T-helper 22 cell (primary cell): ENCODE measurements around the gene AQP2.

Source experiments
- DNase-seq: peaks from one replicate; pipeline ENCODE4 v3.0.0-alpha.2; 2020; ENCODE audit warnings: low read depth

AQP2 gene, protein sequence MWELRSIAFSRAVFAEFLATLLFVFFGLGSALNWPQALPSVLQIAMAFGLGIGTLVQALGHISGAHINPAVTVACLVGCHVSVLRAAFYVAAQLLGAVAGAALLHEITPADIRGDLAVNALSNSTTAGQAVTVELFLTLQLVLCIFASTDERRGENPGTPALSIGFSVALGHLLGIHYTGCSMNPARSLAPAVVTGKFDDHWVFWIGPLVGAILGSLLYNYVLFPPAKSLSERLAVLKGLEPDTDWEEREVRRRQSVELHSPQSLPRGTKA

DNA sequence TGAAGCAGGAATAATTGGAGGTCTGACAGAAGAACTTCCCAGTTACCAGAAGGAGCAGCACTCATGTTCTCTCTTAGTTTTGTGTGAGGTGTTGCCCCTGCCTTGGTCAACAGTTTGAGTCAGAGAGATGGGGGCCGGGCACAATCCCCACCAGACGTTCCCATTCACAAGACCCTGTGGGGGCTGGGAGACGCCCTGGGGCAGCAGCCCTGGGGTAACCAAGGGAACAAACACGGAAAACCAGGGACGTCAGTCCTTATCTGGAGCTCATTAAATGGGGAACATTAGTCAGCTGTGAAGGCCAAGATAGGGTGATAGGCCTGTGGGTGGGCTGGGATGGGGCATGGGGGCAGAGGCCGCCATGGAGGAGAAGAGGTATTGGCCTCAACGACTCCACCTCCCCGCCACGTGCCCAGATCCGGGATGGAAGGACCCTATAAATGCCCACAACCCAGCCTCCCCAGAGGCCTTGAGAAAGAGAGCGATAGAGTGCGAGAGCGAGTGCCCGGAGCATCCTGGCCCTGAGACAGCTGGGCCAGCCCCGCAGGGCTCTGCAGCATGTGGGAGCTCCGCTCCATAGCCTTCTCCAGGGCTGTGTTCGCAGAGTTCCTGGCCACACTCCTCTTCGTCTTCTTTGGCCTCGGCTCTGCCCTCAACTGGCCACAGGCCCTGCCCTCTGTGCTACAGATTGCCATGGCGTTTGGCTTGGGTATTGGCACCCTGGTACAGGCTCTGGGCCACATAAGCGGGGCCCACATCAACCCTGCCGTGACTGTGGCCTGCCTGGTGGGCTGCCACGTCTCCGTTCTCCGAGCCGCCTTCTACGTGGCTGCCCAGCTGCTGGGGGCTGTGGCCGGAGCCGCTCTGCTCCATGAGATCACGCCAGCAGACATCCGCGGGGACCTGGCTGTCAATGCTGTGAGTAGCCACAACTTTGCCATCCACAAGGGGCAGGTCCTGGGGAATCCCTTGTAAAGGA is at the start of gene AQP2:
AQP2 (plus strand) TSS at position 465 of the 979 bp plus-strand sequence; CDS start at position 559, 94 bp downstream.
- no peak for DNase-seq

DNA sequence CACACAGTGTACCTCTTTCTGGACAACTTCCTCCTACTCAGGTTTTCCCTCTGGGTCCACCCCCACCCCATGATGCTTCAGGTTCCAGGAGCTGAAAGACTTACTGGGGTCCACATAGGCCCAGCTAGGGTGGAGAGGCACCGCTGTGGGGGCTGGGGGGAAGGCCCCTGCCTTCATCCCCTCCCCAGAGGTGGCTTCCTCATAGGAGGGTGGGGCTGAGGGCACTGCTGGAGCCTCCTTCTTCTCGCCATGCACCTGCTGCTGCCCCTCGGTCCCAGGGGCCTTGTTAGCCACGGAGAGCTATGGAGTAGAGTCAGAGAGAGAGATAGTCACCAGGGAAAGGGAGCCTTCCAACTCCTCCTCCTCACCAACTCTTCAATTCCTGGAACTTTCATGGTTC is 49.5 kb upstream of the AQP2 start:
- no peak for DNase-seq

DNA sequence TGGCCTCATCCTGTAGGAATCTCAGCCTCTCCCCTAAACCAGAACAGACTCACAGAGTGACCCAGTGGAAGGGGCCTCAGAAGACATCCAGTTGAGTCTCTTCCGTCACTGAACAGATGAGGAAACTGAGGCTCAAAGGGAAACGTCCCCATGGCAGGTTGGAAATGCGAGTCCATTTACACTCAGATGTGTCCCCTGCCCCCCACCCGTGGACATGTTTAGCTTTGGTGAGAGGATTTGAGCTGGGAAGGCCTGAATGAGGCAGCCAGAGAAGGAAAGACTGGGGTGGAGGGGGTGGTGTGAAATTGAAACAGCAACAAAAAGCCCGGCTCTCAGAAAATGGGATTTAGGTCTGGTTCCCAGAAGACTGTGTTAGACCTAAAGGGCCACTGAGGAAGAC is 48.6 kb upstream of the AQP2 start:
- no peak for DNase-seq

DNA sequence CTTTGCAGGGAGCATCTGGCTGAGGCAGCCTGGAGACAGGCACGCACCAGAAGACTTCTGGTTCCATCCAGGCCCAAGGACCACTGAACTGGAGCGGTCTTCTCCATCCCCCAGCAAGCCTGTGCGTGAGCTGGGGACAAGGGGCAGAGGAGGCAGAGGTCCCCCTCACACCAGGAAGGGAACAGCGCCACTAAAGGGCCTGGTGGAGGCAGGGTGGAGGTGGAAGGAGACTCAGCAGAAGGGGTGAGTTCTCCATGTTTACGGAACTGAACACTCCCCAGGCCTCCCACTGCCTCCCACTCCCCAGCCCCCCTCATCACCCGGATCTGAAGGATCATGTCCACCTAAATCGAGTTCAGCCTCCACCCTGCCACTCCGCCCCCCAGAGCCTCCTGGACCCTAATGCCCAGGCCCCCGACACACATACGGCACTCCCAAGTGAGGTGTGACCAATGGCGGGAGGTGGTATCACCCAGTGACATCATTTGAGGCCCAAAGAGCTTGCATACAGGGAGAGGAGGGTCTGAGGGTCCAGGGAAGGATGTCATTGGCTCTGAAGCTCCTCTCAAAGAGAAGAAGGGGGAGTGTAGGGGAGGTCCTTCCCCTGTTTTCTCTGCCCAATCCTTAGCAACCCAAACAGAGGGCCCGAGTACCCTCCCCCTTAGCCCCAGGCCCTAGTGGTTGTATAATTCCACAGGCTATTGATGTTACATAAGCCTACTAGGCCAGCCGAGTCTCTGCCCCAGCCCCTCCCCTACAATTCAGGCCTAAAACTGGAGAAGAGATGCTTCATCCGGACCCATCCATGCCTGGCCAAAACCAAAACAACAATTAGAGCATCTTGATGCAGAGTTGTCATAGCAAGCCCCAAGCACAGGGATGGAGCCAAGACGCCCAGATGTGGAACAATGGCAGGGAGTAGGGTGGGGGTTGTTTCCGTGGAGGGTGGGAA is 47.9 kb upstream of the AQP2 start:
- DNase-seq = no peak

DNA sequence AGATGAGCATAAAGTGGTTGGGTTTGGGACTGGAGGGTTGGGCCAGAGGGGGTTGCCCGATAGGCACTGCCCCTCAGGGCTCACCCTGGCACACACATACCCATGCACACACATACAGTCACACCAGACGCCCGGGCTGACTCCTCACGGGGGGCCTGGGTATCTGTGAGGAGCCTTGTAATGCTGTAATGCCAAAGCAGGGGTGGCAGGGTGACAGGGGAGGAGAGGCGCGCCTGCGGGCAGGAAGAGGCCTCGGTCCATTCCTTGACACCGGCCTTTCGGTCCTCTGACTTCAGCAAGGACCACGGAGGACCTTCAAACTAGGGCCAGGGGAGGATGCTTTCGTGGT is 47.2 kb upstream of the AQP2 start:
- DNase-seq = no peak

DNA sequence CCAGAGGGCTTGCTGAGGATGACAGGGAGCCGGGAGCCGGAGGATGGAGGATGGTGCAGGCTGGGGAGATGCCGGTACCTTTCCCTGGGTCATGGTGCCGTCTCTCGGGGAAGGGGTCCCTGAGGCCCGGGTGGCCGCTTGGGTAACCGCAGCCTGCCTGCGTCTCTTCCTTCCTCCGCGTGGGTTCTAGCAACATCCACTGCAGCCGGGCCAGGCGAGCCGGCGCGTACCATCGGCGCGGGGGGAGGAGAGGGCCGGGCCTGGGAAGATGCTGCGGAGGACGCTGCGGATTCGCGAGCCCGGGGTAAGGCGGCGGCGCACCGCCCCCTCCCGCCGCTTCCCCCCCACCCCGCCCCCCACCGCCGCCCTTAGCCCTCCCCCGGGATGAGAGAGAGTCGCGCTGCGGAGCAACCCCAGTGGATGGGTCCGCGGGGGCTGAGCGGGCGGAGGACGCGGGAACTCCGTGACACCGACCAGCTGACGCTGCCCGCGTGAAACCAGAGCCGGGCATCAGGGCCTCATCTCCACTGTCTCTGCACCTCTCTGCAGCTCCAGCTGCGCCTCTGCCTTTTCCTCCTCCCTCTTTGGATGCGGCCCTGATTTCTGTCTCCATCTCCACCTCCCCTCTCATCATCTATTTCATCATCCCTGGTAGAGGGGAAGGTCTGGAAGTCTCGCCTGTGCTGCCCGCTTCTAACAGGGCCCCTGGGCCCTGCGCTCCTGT is 46.7 kb upstream of the AQP2 start, which contains the start of gene FAIM2:
FAIM2 (minus strand) TSS at position 201 of the 724 bp plus-strand sequence; CDS start at position 93, 108 bp downstream.
- peak; percentile 16 for DNase-seq

DNA sequence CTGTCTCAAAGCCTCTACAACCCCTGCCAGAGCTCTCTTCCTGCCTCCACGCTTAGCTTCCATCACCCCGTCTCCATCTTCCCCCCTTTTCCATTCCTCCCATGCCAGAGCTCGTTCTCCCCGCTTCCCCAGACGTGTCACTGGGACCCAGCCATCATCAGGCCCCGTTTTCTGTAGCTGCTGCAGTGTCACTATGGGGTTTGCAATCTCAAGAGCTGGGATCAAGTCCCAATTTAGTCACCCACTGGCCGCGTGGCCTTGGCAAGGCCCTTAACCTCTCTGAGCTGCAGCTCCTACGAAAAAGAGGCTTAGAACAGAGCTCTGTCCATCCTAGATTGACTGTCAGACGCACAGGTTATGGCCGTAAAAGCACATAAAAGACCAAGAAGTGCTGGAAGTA is 45.9 kb upstream of the AQP2 start:
- DNase-seq = no peak

DNA sequence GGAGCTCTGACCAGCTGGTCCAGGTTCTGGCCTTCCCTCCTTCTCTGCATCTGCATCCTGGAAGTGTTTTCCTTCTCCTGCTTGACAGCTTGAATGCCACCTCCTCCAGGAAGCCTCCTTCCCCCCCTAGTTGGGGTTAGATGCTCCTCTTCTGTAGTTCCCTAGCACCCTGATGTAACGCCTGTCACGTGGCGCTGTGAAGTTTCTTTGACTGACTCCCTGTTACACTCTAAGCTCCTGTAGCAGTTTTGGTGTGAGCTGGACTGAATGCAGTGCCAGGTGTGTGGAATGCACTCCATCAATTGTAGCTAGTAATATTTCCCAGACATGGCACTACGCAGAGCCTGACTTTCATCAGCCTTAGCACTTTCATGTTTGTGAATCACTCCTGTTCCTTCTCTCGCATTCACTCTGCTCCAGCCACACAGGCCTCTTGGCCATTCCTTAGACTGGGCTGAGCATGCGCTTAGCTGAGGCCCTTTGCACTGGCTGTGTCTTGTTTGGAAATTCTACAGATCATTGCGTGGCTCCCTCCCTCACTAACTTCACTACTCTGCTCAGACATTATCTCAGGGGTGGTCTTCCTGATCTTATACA is 44.7 kb upstream of the AQP2 start:
- DNase-seq = no peak

DNA sequence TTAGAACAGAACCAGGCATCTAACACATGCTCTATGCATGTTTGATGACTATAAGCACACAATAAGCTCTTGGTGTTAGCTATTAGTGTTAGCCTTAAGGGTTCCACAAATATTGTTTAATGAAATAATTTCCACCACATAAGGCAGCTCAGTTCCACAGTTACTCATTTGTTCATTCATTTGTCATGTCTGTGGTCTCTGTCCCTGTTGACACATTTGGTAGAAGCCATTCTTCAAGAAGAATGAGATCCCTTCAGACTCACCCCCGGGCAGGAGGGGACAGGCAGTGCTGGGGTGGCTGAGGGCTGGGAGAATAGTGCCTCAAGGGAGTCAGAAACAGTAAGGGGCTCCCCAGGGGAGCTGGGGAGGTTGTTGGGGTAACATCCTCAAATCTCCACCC is 43.2 kb upstream of the AQP2 start:
- DNase-seq = no peak

DNA sequence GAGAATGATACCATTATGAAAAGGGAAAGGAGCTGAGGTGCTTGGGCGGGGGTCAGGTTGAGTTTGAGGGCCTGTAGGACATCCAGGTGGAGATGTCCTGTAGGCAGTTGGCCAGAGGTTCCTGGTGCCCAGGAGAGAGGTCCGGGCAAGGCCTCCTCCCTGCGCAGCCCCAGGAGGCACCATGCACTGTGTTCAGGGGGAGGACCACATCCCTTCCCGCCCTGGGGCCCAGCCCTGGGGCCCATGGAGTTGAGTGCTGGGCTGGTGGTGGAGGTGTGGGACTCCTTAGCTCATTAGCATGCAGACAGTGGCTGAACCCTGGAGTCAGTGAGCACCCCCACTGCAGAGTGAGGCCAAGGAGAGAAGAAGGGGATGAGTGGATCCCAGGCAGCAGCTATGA is 41.2 kb upstream of the AQP2 start:
- DNase-seq = no peak

DNA sequence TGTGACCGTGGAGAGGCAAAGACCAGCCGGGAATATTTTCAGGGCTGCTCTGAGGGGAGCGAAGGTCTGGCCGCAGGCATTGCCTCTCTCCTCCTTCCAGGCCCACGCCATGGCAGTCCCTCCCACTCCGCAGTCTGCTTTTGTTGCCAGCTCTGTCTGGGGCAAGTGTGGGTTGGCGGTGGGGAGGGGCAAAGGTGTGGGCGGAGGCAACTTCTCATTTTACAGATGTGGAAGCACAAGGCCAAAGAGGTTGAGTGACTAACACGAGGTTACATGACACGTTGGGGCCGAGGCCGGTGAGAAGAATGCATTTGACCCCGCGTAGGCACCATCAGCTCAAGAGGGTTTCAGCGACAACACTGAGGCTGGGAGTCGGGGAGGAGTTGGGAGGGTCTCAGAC is 40.7 kb upstream of the AQP2 start:
- DNase-seq = no peak

DNA sequence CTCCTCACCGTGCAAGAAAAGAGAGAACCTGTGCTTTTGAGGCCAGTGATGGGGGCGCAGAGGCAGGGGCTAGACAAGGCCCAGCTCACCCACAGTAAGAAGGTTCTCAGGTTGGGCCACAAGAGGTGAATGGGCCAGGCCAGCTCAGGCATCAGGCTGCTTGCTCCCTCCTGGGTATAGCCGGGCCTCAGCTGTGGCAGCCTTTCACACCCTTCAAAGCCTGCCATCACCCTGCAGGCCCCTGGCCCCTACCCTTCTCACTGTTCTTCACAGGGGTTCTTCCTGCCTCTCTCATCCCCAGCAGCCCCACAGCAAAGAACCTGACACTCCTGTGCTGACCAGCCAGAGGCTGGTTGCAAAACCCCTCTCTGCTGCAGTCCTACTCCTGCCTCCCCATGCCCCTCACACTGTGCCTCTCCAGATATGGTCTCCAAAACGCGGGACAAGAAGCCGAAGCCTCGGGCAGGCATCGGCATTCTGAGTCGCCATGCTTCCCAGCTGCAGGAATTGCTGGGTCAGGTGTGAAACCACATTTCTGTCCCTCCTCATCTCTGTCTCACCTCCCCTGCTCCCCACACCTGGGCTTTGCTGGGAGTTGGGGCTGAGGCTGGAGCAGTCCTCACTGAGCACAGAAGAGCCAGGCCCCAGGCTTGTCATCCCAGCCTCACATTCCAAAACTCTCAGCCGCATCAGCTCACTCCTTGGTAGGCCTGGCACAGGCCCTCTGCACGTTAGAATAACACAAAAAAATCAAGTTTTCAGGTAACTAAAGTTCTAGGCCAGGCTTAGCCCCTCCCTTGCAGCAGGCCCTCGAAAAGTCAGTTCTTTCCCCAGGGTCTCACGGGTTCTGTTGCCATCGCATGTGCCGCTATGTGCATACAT is 40.0 kb upstream of the AQP2 start:
- DNase-seq = no peak

DNA sequence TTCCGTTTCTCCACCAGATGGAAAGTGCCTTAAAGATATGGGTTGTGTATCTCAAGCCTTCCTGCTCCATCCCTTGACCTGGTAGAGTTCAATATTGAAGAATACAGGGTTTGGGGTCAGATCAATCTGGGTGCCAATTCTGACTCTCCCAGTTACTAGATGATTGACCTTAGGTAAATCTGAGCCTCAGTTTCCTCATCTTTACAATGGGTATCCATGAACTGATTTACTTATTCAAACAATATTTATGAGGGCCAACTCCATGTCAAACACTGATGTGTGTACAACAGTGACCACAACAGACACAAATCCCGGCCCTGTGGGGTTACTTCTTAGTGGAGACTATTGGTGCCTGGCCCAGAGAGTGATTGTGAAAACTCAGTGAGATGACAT is 39.3 kb upstream of the AQP2 start:
- no peak for DNase-seq

DNA sequence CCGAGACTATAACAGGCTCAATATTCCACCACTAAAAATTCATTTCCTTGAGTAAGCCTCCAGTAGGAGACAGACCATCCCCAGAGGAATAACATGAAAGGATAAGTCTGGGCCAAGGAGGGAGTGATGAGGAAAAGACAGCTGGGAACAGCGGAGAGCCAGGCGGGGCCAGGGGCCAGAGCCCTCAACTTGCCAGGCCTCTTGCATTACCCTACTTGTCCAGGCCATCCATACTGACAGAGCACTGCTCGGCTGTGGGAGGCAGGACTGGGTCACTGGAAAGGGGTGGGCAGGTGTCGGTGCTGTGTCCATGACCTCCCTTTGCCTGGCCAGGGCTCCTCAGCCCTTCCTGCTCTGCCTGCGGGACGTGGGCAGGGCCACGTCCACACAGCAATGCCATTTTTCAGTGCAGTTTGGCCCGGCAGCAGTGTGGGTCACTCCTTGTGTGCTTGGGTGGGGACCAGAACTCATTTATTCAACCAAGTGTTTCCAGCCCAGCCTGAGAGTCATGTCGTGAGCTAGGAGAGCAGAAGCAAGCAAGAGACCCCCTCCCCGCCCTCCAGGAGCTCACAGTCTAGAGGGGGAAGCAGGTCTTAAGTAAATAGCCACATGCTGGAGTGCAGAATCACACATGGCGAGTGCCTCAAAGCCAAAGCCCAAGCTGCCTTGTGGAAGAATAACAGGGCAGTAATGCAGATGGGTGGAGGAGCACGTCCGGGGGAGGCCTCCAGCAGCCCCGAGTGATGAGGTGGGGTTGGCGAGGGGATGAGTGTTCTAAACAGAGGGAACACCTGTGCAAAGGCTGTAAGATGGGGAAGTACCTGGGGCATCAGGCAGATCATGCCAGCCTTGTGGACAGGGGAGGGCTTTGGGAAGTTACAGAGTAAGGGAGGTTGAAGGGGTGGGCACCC is 37.9 kb upstream of the AQP2 start:
- DNase-seq = no peak

DNA sequence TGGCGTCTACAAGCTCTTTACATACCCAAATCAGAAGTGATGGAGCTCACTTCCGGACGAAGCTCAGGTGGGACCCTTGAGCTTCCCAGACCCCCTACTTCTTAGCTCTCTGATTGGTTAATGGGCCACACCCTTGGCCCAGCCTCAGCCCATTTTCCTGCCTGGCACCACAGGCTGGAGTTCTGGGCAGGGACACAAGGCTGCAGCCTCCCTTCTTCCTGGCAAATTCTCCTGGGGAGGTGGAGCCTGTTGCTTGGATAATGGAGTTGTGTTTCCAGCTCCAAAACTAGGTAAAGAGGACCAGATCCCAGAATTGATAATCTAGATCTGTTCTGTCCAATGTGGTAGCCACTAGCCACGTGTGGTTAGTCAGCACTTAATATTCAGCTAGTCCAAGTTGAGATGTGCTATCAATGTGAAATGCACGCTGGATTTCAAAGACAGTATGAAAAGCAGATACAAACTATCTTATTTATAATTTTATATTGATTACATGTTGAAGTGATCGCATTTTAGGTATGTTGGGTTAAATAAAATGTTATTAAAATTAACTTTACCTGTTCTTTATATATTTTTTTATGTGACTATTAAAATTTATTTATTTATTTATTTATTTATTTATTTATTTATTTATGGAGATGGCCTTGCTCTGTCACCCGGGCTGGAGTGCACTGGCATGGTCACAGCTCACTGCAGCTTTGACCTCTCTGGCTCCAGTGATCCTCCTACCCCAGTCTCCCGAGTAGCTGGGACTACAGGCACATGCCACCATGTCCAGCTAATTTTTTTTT is 34.2 kb upstream of the AQP2 start:
- no peak for DNase-seq

DNA sequence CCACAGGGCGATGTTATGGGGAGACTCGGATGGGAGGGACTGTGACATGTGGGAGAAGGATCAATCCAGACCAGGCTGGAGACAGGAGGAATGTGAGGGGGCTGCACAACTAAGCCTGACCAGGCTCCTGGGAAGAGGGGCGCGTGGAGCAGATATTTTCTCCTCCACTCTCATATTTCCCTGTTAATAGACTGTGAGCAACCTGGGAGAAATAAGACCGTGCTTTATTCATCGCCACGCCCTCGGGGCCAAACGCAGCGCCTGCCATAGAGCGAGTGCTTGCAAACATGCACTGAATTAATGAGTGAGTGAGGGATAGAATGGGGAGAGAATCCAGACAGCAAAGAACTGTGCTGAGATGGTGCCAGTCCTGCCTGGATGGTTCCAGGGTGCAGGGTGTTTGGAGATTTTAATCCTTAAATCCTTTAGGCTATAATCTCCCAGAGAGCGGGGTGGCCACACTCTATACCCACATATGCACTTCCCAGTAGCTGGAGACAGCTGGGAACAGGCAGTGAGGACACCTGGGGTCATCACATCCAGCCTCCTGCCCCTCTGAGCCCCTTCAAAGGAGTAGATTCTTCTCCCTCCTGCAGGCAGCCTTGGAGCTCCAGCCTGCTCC is 33.3 kb upstream of the AQP2 start:
- DNase-seq = no peak

DNA sequence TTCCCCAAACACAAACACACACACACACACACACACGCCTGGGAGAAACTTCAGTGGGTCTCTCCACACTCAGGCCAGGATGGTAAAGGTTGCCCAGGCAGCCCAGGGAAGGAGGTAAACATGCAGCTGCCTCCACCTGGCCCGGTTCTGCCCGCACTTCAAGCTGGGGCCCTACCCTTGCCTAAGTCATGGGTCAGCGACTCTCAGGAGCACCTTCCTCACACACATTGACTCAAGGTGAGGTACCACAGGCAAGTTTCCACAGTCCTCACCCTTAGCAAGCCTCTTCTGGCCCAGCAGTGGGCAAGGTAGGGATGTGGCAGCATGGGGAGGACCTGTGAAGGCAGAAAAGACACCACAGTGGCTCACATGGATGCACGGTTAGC is 32.8 kb upstream of the AQP2 start:
- DNase-seq = no peak
